CD4-positive, alpha-beta T cell treated with Interleukin-21 for 1 hour (primary cell): ENCODE results near the gene ATR.
"Not testable (repeated sequence)": the region's sequence is repeated elsewhere in the genome, so short reads cannot be mapped to it uniquely, and the experiment has no call there.

Source experiments
- DNase-seq: peaks from one replicate; pipeline ENCODE4 v3.0.0-alpha.2; 2020

Gene ATR

DNA sequence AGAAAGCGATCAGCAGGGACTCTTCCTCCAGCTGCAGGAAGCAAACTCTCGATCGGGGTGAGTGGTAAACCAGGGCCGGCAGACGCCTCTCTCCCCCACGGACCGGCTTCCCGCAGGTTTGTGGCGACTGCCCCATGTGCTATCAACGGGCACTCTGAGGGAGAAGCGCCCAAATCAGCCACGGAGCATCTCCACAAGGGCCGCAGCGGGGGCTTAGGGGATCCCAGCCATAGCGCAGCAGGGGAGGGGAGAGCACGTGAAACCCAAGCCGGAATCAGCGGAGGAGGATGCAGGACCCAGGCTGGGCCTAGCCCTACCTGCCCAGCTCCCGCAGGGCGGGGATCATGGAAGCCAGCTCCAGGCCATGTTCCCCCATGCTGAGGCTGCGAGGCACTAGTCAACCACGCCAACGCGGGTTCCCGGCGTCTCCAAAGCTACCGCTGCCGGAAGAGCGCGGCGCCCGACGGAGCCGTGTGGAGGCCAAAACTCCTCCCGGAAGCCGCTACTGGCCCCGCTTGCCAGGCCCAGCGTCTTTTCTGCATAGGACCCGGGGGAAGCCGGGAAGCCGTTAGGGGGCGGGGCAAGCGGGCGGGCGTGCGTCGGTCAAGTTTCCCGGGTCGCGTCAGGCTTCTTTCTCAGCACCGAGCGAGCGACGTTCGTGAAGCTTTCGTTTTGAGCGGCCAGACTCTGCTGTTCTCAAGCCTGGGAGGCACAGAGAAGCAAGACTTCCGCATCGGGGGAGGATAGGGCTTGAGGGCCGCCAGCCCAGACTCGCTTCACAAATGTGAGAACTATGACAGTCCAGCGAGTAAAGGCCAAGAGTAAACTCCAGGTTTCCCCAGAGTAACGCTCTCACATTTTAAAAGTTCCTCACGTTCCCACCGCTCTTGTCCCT is at the start of gene ATR:
ATR (minus strand) TSS at position 405 of the 895 bp plus-strand sequence; CDS start at position 376, 29 bp downstream.
- DNase-seq = peak; percentile 96

DNA sequence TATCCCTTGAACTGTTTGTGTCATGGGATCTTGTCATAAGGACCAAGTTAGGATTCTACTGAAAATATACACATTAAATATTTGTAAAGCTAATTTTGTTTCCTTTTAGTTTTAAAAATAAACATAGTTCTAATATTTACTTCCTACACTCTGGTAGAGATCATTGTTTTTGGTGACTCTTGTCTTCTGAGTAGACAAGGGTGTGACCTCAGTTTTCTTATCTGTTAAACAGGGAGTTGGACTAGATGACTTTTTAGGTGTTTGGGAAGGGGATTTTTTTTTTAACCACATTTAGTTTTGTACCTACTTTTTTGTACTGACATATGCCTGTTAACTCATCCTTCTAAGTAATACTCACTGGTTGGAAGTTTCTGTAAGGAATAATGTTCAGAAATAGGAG is 48.4 kb upstream of the ATR start:
- DNase-seq = no peak

DNA sequence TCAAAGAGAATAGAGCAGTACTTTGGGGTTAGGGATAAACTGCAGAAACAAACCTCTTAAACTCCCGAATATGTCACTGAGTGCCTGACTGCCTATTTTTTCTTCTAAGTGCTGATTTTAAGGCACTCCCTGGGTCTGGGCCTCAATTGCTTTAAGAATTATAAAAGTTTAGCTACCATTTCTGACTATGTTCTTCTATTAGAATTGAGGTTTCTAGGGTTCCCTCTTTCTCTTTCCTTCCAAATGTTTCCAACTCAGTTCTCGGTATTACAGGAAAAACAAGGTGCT is 46.6 kb upstream of the ATR start:
- no peak for DNase-seq

DNA sequence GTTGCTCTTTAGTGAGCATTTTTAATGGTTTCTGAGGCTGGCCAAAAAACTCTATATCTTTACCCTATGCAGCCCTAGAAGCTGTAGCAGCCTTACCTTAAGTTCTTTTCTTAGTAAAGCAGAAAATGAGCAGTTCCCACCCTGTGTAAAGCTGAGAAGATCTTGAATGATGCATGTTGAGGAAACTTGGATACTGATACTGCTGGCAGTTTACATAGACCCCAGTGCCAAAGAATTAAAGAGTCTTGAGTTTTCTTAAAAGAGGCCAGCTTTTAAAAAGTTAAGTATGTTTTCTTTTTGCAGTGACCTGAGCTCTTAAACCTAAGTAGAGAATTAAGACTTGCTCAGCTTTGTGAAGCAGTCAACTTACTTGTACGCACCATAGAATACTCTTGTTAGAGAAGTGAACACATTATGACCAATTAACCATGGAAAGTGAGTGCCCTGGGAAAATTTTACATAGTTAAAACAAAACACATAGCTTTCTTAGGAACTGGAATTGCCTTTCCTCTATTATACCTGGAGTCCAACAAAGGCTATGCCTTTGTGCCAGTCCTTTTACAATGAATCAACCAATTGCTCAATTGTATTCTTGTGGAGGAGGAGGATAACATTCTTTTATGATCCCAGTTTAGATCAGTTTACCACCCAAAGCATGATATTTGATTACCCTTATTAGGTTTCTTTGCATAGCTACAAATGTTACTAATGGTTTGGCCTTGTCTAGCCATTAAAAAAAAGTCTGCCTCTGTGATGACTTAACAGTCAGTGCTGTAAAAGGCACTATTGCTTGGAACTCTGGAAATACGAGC is 46.0 kb upstream of the ATR start:
- DNase-seq = no peak

DNA sequence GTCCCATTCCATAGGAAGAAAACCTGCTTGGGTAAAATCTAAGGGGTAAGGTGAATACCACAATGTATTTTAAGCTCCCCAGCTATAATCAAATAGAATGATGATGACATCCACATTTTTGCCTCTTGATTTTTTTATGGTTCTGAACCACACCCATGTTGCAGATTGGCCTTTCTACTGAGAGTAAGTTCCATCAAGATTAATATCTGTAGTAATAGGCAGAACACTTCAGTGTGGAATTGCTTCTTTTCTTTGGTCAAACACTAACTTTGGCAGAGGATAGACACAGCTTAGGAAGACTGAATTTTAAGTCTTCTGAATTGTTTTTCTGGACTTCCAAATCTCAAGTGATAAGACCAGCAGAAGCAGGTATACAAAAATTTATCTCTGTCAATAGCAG is 44.7 kb upstream of the ATR start:
- DNase-seq = no peak

DNA sequence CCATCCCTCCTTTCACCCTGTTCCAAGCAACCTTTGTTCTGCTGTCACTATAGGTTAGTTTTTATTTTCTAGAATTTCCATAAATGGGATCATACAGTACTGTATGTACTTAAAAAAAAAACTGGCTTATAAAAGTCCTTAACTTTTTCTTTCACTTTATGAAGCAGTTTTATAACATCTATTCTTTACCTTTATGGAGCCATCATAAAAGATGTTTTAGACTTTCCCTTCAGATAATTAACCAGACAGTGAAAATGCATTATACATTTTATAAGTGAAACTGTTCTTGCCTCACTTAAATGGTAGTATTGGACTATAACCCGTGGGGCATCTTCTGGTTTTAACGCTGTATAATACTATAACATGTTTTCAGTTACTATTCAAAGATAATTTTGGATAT is 43.9 kb upstream of the ATR start:
- no peak for DNase-seq

DNA sequence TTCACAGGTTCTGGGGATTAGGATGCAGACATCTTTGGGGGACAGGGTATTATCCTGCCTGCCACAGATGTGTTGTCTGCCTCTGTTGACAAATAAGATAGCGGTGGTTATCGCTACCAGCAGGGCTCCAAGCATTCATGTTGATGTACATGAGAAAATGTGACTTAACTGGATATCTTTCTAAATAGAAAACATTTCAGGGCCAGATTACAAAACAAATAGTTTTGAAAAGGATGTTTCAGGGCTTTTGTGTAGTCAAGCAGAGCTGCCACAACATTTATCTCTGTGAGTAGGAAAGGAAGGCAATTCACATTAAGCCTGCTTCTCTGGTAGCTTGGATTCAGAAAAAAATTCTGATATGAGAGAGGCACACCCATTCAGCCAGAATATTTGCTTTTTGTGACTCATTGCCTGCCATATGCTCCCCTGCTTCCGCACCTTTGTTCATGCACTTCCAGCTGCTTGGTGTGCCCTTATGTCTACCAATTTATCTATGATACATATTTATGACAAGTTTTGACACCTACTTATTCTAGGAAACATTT is 40.5 kb upstream of the ATR start:
- DNase-seq = no peak

DNA sequence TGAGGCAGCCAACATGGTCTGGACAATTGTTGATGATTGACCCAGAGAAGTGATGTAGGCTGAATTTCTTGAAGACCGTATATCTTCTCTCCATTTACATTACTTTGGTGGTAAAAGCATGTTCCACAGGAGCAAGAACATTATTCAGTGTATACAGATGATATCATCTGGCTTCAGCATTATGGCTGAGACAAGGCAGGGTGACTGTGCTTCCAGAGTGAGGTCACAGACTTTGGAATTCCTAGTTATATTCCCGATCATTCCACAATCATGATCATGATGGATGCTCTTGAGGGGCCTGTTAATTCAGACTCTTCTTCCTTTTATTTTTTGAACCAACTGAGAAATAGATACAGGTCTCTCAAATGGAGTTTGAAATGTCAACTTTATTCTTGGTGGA is 36.6 kb upstream of the ATR start:
- DNase-seq = no peak

DNA sequence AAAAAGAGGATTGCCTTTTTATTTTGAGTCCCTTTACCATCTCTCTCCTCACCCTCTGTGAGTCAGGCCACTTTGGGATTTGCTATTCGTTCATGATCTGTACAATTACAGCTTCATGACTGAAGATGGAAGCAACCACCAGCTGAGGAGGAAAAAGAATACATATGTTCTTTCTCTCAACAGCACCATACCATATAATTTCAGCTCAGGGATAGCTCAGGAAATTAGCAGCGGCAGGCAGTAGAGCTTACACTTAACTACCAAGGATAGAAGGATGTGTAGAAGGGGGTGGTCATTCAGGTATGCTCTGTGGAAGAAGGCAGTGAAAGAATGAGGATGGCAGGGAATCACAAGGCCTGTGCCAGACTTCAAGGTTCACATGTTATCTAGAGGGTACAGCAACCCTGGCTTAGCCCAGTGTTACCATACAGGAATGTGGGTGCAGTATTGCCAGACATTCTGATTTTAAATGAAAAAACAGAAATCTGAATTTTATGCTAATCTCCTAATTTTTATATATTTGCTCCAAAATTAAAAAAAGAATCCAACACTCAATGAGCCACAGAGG is 35.6 kb upstream of the ATR start:
- DNase-seq = no peak

DNA sequence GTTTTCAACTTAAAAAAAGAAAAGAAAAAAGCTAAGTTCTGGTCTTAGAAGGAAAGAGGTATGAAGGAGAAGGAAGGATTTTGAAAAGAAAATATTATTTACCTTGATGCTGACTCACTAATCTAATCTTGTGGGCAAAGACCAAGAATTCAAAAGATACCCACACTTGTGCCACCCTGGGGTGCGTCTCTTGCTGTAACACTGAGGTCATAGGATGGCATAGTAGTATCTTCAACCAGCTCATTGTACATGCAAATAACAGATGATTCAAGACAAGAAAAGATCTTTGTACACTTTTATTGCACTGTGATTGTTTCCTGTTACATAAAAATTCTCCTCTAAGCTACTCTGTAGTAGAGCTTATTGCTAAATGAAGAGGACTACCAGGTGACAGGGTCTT is 35.0 kb upstream of the ATR start:
- DNase-seq = no peak

DNA sequence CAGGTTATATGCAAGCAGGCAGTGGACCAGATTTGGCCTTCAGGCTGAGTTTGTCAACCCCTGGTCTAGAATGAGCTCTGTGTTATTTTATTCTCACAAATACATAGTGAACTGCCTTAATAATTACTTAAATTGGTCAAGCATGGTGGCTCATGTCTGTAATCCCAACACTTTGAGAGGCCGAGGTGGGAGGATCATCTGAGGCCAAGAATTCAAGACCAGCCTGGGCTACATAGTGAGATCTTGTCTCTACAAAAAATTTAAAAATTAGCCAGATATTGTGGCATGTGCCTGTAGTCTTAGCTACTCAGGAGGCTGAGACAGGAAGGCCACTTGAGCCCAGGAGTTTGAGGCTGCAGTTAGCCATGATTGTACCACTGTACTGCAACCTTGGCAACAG is 32.7 kb upstream of the ATR start:
- no peak for DNase-seq

DNA sequence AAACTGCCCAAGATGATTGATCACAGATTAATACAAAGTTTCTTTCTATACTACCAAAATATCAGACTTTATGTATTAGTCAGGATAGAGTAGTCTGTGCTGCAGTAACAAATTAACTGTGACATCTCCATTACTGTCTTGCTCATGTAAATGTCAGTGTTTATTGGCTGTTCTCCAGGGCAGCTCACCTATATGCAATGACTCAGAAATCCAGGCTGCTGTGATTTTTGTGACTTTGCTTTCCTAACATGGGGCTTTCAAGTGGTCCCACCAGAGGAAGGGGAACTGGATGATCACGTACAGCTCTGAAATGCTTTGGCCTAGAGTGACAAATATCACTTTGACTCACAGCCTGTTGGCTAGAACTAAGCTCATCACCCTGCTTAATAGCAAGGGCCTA is 30.6 kb upstream of the ATR start:
- no peak for DNase-seq

DNA sequence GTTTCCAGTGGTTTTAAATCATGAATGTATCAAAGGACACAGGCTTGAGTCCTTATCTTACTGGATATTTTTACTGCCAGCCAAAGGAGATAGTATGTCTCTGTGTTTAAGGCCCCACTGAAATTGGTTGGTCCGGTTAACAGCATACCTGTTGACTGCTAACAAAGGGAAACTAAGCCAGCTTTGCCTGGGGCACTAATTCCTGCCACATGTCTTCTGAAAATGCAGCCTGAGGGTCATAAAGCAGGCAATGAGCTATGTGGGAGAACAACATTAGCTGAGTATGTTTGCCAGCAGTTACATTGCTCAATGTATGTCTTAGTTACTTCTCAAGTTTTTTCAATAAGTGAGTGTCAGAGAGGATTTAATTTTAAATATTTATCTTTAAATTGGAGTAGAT is 30.1 kb upstream of the ATR start:
- no peak for DNase-seq

DNA sequence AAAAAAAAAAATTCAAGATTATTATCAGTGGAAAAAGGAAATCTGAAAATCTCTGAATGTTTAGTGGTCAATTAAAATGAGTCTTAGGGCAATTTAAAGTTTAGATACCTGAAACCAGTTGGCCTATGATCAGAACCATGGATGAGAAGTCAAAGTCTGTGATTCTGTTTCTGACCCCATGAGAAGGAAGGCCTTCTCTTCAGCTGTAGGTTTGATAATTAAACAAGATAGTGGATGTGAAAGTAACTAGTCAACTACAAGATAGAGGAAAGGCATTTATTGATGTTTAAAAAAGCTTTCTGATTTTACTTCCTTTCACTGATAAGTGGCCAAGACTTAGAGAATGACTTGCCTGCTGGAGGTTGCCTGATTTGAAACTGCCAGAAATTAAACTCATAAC is 26.4 kb upstream of the ATR start:
- no peak for DNase-seq

DNA sequence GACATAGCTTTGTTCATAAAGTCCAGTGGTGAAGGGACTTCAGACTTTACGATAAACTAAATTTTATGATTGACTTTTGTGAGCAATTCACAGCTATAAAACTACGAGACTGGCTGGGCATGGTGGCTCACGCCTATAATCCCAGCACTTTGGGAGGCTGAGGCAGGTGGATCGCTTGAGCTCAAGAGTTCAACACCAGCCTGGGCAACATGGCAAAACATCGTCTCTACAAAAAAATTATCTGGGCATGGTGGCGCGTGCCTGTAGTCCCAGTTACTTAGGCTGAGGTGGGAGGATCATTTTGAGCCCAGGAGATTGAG is 24.8 kb upstream of the ATR start:
- DNase-seq = not testable (repeated sequence)

DNA sequence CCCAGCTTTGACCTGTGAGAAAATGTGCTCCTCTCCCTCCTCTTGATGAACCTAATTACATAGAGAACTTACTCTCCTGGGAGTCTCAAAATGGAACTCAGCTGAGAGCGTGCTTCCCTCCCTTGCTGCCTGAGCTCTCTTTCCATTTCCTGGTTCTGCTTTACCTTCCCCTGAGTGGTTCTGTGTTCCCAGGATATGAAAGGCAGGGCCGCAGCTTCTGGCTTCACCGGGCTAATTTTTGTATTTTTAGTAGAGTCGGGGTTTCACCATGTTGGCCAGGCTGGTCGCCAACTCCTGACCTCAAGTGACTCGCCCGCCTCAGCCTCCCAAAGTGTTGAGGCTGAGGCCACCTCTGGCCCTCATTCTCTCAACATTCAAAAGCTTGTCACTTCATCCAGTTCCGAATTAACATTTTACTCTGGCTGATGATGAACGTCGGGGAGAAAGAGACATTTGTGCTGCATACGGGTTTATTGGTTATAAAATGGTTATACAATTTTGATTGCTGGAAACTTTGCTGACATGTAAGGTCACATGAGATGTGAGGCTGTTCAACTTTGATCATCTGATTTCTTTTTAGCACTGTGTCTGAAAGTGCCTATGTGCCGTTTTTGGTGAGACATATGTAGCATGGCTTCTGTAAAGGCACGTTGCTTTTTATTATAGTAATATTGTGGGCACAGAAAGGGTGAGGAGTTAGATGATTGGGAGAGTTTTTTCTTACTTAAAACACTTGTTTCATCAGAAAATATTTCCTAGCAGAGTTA is 24.3 kb upstream of the ATR start:
- DNase-seq = no peak

DNA sequence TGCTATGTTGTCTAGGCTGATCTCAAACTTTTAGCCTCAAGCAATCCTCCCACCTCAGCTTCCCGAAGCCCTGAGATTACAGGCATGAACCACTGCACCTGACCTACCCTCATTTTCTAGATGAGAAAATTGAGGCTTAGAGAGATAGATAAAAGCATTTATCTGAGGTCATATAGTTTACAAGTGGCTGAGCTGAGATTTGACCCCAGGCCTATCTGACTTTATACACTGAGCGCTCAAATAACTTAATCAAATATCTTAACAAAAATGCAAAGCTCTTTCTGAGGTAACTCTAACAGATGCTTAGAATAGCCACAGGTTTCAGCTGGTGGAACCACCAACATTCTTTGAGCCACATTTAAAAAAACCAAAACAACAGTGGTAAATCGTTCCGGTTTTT is 23.2 kb upstream of the ATR start:
- no peak for DNase-seq

DNA sequence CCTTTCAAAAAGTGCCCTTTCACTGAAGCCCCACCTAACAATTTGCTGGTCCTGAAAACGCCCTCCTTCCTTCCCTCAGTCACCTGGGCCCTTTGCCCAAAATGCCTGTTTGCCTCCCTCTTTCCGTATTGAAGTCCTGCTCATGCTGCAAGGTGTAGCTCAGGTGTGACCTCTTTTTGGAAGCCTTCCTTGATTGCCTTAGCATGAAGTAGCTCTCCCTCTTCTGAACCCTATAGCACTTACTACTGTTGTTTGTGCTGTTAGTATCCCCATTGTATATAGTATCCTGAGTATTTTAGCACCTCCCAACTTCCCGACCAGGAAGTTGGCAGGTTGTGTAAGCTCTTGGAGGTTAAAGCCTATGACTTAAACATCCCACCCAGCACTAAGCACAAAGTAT is 19.4 kb upstream of the ATR start:
- no peak for DNase-seq

DNA sequence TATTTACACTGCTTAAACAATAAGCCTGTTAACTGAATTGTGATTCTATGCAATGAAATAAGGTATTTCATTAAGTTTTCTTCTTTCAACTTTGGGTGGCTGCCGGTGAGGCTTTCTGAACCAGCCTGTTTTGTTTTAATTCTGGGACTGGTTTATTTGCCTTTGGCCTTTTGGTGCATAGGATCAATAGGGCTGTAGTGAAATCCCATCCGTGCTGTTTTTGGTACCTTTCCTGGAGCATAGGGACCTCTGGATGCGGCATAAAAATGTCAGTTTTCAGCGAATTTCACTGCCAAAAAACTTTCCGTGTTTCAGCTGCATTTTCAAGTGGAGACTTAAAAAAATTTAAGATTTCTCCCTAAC is 18.2 kb upstream of the ATR start:
- no peak for DNase-seq

DNA sequence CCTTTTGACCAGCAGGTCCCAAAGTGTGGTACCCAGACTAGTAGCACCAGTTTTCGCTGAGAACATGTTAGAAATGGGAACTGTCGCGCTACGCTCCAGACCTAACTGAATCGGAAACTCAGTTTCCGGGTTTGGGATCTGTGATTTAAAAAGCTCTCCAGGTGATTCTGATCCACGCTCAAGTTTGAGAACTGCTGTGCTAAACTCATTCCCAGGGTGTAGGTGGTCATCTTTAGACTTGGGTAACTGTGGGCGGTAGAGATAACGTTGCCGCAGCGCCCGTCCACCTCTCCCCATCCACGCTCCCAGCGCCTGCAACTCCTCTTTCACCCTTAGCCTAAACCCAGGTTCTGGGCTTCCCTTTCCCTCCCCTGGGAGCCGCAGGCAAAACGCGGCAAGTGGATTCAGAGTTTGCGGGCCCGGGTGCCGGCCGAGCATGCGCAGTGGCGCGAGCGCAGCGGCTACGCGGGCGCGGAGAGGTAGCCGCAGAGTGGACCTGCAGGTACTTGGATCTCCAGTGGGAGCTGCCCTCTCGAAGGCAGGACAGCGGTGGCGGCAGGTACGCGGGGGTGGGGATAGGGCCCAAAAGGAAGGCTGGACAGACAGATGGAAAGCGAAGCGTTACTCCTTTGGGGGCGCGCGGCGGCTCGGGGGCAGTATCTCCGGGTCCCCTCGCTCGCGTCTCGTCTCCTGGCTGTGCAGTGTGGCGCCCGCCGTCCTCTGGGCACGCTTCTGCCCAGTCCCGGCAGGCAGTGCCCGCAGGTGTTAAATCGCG is 17.6 kb upstream of the ATR start, which contains the start of gene PLS1:
PLS1 (plus strand) TSS at position 443 of the 775 bp plus-strand sequence. CDS start 67,845 bp downstream, outside the sequence.
- DNase-seq = peak; percentile 91

DNA sequence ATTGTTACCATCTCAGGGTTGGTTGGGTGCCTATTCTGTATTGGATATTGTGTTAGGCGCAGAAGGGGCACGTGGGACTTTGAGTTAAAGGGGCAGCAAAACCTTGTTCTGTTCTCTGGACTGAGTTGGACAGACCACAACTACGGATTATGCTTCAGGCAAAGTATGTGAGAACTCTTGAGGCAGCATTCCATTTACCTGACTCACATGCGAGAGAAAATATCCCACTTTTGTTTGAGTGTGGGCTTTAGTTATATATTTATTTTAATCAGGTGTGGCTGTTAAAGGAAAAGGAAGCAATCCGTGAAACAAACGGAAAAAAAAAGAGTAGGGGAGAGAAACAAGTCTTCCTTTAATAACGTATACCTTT is 17.0 kb upstream of the ATR start:
- no peak for DNase-seq

DNA sequence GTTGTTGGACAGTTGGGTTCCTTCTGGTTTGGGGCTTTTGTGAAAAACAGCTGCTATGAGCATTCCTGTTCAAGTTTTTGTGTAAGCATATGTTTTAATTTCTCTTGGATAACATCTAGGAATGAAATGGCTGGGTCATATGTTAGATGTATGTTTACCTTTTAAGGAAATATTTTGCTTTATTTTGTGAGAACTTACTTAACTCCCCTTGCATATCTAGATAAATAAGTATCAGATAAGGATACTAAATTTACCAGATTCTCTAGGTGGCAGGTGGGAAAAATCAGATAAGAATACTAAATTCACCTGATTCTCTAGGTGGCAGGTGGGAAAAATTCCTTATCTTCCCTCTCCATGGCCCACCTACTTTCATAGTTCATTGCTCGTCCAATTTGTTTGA is 16.6 kb upstream of the ATR start:
- no peak for DNase-seq
